Measurements from ENCODE around the gene TAS2R1.

The TAS2R1 gene, protein sequence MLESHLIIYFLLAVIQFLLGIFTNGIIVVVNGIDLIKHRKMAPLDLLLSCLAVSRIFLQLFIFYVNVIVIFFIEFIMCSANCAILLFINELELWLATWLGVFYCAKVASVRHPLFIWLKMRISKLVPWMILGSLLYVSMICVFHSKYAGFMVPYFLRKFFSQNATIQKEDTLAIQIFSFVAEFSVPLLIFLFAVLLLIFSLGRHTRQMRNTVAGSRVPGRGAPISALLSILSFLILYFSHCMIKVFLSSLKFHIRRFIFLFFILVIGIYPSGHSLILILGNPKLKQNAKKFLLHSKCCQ

DNA sequence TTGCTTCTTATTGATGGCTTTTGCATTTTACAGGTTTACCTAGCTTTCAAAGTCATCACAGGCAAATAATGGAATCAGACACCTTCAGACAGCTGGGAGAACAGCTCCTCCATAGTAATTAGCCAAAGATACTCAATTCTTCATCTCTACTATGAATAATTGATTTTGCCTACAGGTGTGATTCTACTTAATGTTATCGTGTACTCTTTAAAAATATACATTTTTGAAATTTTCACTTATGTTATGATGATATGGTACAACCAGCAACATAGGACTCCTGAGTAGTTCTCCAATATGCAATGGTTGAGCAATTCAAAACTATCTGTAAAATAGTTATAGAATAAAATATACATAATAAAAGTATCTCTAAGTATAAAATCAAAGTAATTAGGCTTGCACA lies at the start of gene TAS2R1:
TAS2R1 (minus strand) TSS at position 101 of the 400 bp plus-strand sequence. CDS start 319 bp downstream, outside the sequence.
- TF ChIP-seq ZFX (IDR thresholded peaks at IDR 0.05), result no peak
- TF ChIP-seq, protein P1, sequence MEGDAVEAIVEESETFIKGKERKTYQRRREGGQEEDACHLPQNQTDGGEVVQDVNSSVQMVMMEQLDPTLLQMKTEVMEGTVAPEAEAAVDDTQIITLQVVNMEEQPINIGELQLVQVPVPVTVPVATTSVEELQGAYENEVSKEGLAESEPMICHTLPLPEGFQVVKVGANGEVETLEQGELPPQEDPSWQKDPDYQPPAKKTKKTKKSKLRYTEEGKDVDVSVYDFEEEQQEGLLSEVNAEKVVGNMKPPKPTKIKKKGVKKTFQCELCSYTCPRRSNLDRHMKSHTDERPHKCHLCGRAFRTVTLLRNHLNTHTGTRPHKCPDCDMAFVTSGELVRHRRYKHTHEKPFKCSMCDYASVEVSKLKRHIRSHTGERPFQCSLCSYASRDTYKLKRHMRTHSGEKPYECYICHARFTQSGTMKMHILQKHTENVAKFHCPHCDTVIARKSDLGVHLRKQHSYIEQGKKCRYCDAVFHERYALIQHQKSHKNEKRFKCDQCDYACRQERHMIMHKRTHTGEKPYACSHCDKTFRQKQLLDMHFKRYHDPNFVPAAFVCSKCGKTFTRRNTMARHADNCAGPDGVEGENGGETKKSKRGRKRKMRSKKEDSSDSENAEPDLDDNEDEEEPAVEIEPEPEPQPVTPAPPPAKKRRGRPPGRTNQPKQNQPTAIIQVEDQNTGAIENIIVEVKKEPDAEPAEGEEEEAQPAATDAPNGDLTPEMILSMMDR (conservative IDR thresholded peaks at IDR 0.05), result no peak
- no peak within 1 kb of the TSS for H3K27ac ChIP-seq

DNA sequence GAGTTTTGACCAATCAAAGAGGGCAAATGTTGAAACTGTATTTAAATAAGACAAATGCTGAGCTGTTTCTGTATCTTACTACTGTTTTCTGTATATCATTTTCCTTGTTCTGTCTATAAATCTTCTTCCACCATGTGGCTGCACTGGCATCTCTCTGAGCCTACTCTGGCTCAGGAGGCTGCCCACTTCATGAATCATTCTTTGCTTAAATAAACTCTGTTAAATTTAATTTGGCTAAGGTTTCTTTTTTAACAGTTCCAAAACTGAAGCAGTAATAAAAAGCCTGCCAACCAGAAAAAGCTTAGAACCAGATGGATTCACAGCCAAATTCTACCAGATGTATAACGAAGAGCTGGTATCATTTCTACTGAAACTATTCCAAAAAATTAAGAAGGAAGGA lies 40.2 kb upstream of the TAS2R1 start:
- TF ChIP-seq, protein P1 (conservative IDR thresholded peaks at IDR 0.05), result no peak
- TF ChIP-seq ZFX (IDR thresholded peaks at IDR 0.05), result no peak
- H3K27ac ChIP-seq, result no peak overlapping the region

DNA sequence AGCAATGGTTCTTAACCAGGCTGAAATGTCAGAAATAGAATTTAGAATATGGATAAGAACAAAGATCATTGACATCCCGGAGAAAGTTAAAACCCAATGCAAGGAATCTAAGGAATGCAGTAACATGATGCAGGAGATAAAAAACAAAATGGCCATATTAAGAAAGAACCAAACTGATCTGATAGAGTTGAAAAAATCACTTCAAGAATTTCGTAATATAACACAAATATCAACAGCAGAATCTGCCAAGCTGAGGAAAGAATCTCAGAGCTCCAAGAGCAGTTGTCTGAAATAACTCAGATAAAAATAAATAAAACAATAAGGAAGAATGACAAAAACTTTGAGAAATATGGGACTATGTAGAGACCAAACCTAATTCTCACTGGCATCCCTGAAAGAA lies 37.8 kb upstream of the TAS2R1 start:
- TF ChIP-seq, protein P1 (conservative IDR thresholded peaks at IDR 0.05), result no peak
- no peak for TF ChIP-seq ZFX (IDR thresholded peaks at IDR 0.05)
- H3K27ac ChIP-seq, result no peak overlapping the region

DNA sequence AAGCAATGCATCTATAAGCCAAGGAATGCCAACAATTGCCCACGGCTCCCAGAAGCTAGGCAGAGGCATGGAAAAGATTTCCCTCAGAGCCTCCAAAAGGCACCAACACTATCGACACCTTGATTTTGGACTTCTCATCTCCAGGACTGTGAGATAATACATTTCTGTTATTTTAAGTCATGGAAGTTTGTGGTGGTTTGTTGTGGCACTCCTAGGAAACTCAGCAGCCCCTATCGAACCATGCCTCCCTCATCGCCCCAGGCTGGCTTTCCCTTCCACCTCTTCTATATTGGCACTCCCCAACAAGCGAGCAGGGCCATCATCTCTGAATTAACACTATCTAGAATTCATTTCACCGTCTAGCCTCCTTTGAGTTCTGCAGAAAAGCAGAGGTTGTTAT lies 33.7 kb upstream of the TAS2R1 start:
- no peak overlapping the region for H3K27ac ChIP-seq
- TF ChIP-seq ZFX (IDR thresholded peaks at IDR 0.05), result no peak
- TF ChIP-seq, protein P1 (conservative IDR thresholded peaks at IDR 0.05), result no peak

DNA sequence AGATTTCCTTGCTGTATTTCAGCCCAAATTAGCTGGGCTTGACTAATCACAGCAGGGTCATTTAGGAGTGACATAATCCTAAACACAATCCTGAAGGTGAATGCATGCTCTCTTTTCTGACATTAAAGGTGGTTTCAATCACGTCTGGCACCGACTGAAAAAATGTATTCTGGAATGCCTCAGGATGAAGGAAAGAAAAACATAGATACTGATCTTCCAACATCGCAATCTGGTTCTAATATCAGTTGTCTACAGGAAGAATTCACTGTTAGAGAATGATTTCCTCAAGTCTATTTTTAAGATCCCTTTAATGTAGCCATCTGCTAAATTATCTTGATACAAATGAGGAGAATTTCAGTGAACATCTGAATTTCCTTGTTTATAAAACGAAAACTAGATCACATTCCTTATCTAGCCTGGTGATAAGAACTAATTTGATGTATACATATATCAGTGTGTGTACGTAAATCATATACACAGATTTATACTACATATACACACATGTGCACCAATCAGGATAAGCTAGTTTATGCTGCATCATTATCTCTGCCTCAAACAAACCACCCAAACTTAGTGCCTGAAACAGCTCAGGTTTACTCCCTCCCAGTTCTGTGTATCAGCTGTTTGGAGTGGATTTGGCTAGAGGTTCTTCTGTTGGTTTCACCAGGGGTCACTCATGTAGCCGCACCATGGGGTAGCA lies 31.3 kb upstream of the TAS2R1 start:
- H3K27ac ChIP-seq, result no peak overlapping the region
- TF ChIP-seq ZFX (IDR thresholded peaks at IDR 0.05), result no peak
- TF ChIP-seq, protein P1 (conservative IDR thresholded peaks at IDR 0.05), result no peak

DNA sequence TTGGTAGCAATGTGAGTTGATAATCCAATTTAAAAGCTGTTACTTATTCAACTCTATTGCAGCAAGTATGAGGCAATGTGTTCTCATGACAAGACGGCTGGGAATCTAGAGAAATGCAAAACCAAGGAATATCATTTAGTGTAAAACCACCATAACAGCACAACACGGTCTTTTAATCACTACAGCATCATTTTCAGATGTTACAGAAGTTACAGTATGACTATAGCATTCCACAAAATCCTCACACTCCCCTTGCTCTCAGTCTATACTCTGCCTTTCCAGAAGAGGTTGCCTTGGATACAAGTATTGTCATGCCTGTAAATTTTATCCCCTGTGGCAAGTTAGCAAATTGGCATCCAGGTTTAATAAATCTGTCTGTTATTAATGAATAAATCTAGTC lies 28.6 kb upstream of the TAS2R1 start:
- H3K27ac ChIP-seq, result no peak overlapping the region
- TF ChIP-seq, protein P1 (conservative IDR thresholded peaks at IDR 0.05), result no peak
- no peak for TF ChIP-seq ZFX (IDR thresholded peaks at IDR 0.05)

DNA sequence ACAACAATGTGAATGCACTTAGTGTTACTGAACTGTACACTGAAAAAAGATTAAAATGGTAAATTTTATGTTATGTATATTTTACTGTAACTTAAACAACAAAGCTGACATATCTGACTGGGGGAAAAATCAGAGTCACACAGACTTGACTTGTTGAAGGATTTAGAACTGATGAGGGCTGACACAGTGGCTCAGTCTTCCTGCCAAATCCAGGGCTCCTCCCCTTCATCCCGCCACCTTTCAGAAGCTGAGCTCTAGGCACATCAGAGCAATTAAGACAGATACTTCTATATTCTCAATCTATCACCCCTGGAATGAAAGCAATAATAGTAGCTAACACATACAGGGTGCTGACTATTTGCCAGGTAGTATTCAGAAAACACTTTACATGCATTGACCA lies 27.7 kb upstream of the TAS2R1 start:
- H3K27ac ChIP-seq, result no peak overlapping the region

More for the DNA sequence above, 27.7 kb upstream of the TAS2R1 start:
- TF ChIP-seq, protein P1 (conservative IDR thresholded peaks at IDR 0.05), result no peak
- no peak for TF ChIP-seq ZFX (IDR thresholded peaks at IDR 0.05)

Data from C4-2B (cell line).